ENCODE measurements around the gene MOSPD3. TPM values are rescaled to one million over a fixed set of nuclear protein-coding genes. Genes with fewer than 3 reads are reported as not detected.

The MOSPD3 gene
- total and polyA plus RNA-seq, 2 experiments from 2014 or later = 30.1 to 83.3 TPM

GRCh38 chr7:100574362-100575205 lies 37.8 kb upstream of the MOSPD3 start:
- Histone ChIP-seq H3K27me3 (no peaks in the 10 kb centered on the region), H3K4me3 (no peak overlapping the region), H3K36me3 (peaks cover 17% of the 10 kb centered on the region), H3K4me1 (ENCODE audit: low read depth) (peaks cover 12% of the 10 kb centered on the region), H3K9me3 (ENCODE audit: low read depth) (no peaks in the 10 kb centered on the region), H3K27ac (no peak overlapping the region)
- DNase-seq (ENCODE audit: low read depth in 1 of 2, low spot score in 1 of 2) = no peak
- TF ChIP-seq, protein P1, sequence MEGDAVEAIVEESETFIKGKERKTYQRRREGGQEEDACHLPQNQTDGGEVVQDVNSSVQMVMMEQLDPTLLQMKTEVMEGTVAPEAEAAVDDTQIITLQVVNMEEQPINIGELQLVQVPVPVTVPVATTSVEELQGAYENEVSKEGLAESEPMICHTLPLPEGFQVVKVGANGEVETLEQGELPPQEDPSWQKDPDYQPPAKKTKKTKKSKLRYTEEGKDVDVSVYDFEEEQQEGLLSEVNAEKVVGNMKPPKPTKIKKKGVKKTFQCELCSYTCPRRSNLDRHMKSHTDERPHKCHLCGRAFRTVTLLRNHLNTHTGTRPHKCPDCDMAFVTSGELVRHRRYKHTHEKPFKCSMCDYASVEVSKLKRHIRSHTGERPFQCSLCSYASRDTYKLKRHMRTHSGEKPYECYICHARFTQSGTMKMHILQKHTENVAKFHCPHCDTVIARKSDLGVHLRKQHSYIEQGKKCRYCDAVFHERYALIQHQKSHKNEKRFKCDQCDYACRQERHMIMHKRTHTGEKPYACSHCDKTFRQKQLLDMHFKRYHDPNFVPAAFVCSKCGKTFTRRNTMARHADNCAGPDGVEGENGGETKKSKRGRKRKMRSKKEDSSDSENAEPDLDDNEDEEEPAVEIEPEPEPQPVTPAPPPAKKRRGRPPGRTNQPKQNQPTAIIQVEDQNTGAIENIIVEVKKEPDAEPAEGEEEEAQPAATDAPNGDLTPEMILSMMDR (IDR thresholded peaks at IDR 0.05; ENCODE audit: low read depth, low read length) = no peak

GRCh38 chr7:100575206-100575631 lies 37.1 kb upstream of the MOSPD3 start:
- no peak for DNase-seq (ENCODE audit: low read depth in 1 of 2, low spot score in 1 of 2)
- H3K4me1 ChIP-seq (ENCODE audit: low read depth) = peaks cover 12% of the 10 kb centered on the region
- TF ChIP-seq, protein P1 (IDR thresholded peaks at IDR 0.05; ENCODE audit: low read depth, low read length) = no peak
- peaks cover 19% of the 10 kb centered on the region for H3K36me3 ChIP-seq
- no peaks in the 10 kb centered on the region for H3K27me3 ChIP-seq
- no peak overlapping the region for H3K4me3 ChIP-seq
- H3K27ac ChIP-seq = no peak overlapping the region
- no peaks in the 10 kb centered on the region for H3K9me3 ChIP-seq (ENCODE audit: low read depth)

GRCh38 chr7:100575746-100576383 lies 36.5 kb upstream of the MOSPD3 start:
- H3K36me3 ChIP-seq = peaks cover 20% of the 10 kb centered on the region
- H3K27ac ChIP-seq = no peak overlapping the region
- TF ChIP-seq, protein P1 (IDR thresholded peaks at IDR 0.05; ENCODE audit: low read depth, low read length) = no peak
- H3K4me1 ChIP-seq (ENCODE audit: low read depth) = peaks cover 7% of the 10 kb centered on the region
- no peak overlapping the region for H3K4me3 ChIP-seq
- no peaks in the 10 kb centered on the region for H3K27me3 ChIP-seq
- no peak for DNase-seq (ENCODE audit: low read depth in 1 of 2, low spot score in 1 of 2)
- no peaks in the 10 kb centered on the region for H3K9me3 ChIP-seq (ENCODE audit: low read depth)

- no peak for DNase-seq (ENCODE audit: low read depth in 1 of 2, low spot score in 1 of 2)
- H3K27ac ChIP-seq = no peak overlapping the region
- TF ChIP-seq, protein P1 (IDR thresholded peaks at IDR 0.05; ENCODE audit: low read depth, low read length) = no peak
- peaks cover 26% of the 10 kb centered on the region for H3K36me3 ChIP-seq
- H3K4me3 ChIP-seq = no peak overlapping the region
- H3K4me1 ChIP-seq (ENCODE audit: low read depth) = peaks cover 2% of the 10 kb centered on the region
- H3K27me3 ChIP-seq = no peaks in the 10 kb centered on the region
- H3K9me3 ChIP-seq (ENCODE audit: low read depth) = no peaks in the 10 kb centered on the region
Observed at GRCh38 chr7:100576384-100576993, 35.9 kb upstream of the MOSPD3 start.

DNA sequence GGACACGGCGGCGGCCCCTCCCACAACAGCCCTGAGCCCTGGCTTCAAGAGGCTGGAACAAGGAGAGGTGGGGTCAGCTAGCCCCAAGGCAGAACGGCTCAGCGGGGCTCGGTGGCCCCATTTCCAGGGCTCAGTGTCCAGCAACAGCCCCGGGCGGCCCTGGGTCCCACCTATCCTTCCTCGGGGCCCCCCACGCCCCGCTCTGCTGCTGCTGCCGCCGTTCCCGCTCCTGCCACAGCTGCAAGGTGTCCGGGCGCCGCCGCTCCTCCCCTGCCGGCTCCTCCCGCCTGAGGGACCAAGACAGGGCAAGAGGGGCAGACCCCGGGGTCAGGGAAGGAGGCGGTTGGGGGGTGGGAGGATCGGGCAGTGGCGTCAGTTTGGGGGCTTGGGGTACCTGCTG lies 35.2 kb upstream of the MOSPD3 start:
- H3K36me3 ChIP-seq = peaks cover 28% of the 10 kb centered on the region
- TF ChIP-seq, protein P1 (IDR thresholded peaks at IDR 0.05; ENCODE audit: low read depth, low read length) = no peak
- H3K4me1 ChIP-seq (ENCODE audit: low read depth) = no peaks in the 10 kb centered on the region

More for the DNA sequence above, 35.2 kb upstream of the MOSPD3 start:
- Histone ChIP-seq H3K27ac (no peak overlapping the region), H3K4me3 (no peak overlapping the region), H3K9me3 (ENCODE audit: low read depth) (no peaks in the 10 kb centered on the region), H3K27me3 (no peaks in the 10 kb centered on the region)
- DNase-seq (ENCODE audit: low read depth in 1 of 2, low spot score in 1 of 2) = no peak
